ENCODE data around the gene NECTIN1. TPM values are rescaled to one million over a fixed set of nuclear protein-coding genes. Genes with fewer than 3 reads are reported as not detected.
"Not testable (repeated sequence)": the region's sequence is repeated elsewhere in the genome, so short reads cannot be mapped to it uniquely, and the experiment has no call there.

NECTIN1 gene
- total and polyA plus RNA-seq, 4 donors: 9.1 to 68.5 (median 45.3) TPM

- no peak overlapping the region for H3K4me3 ChIP-seq (ENCODE audit: low read depth, low read length)
- H3K27ac ChIP-seq (ENCODE audit: low read depth, low read length): no peak overlapping the region
- H3K9me3 ChIP-seq (ENCODE audit: control insufficient read depth, insufficient read depth, low read length): no peaks in the 10 kb centered on the region
- 38% methylated on average over 2 of the region's 5 CpGs for WGBS (ENCODE audit: insufficient coverage)
- H3K4me1 ChIP-seq (ENCODE audit: control insufficient read depth, insufficient read depth, low read length): peaks cover 6% of the 10 kb centered on the region
- peak in 2 of 6 donors; percentile 50 to 52 for DNase-seq (ENCODE audit: low read depth in 4 of 6, low spot score in 6 of 6)
- no peaks in the 10 kb centered on the region for H3K36me3 ChIP-seq (ENCODE audit: control insufficient read depth, insufficient read depth, low read length)
- no peaks in the 10 kb centered on the region for H3K27me3 ChIP-seq (ENCODE audit: control insufficient read depth, insufficient read depth, low read length)
Observed at GRCh38 chr11:119607726-119608125, 121.3 kb downstream of the NECTIN1 start.

GRCh38 chr11:119605137-119605665 lies 123.8 kb downstream of the NECTIN1 start:
- Histone ChIP-seq H3K4me1 (ENCODE audit: control insufficient read depth, insufficient read depth, low read length) (peaks cover 6% of the 10 kb centered on the region), H3K9me3 (ENCODE audit: control insufficient read depth, insufficient read depth, low read length) (no peaks in the 10 kb centered on the region), H3K36me3 (ENCODE audit: control insufficient read depth, insufficient read depth, low read length) (no peaks in the 10 kb centered on the region), H3K27me3 (ENCODE audit: control insufficient read depth, insufficient read depth, low read length) (no peaks in the 10 kb centered on the region), H3K27ac (ENCODE audit: low read depth, low read length) (no peak overlapping the region), H3K4me3 (ENCODE audit: low read depth, low read length) (no peak overlapping the region)
- WGBS (ENCODE audit: insufficient coverage): 59% methylated on average over 6 of the region's 17 CpGs
- no peak for DNase-seq (ENCODE audit: low read depth in 4 of 6, low spot score in 6 of 6)

- WGBS (ENCODE audit: insufficient coverage): 86% methylated on average over 28 of the region's 28 CpGs
- Histone ChIP-seq H3K27me3 (ENCODE audit: control insufficient read depth, insufficient read depth, low read length) (no peaks in the 10 kb centered on the region), H3K9me3 (ENCODE audit: control insufficient read depth, insufficient read depth, low read length) (no peaks in the 10 kb centered on the region), H3K4me1 (ENCODE audit: control insufficient read depth, insufficient read depth, low read length) (peaks cover 6% of the 10 kb centered on the region), H3K36me3 (ENCODE audit: control insufficient read depth, insufficient read depth, low read length) (no peaks in the 10 kb centered on the region), H3K27ac (ENCODE audit: low read depth, low read length) (no peak overlapping the region), H3K4me3 (ENCODE audit: low read depth, low read length) (no peak overlapping the region)
- DNase-seq (ENCODE audit: low read depth in 4 of 6, low spot score in 6 of 6): no peak
Observed at GRCh38 chr11:119602745-119603373, 126.1 kb downstream of the NECTIN1 start.

GRCh38 chr11:119599864-119600541 lies 129.0 kb downstream of the NECTIN1 start:
- Histone ChIP-seq H3K36me3 (ENCODE audit: control insufficient read depth, insufficient read depth, low read length) (no peaks in the 10 kb centered on the region), H3K4me1 (ENCODE audit: control insufficient read depth, insufficient read depth, low read length) (peaks cover under 1% of the 10 kb centered on the region), H3K27ac (ENCODE audit: low read depth, low read length) (no peak overlapping the region), H3K9me3 (ENCODE audit: control insufficient read depth, insufficient read depth, low read length) (no peaks in the 10 kb centered on the region), H3K27me3 (ENCODE audit: control insufficient read depth, insufficient read depth, low read length) (no peaks in the 10 kb centered on the region), H3K4me3 (ENCODE audit: low read depth, low read length) (no peak overlapping the region)
- WGBS (ENCODE audit: insufficient coverage): 81% methylated on average over 5 of the region's 10 CpGs
- DNase-seq (ENCODE audit: low read depth in 4 of 6, low spot score in 6 of 6): peak in 1 of 6 donors; percentile 41

- 57% methylated on average over 1 of the region's 2 CpGs for WGBS (ENCODE audit: insufficient coverage)
- H3K4me3 ChIP-seq (ENCODE audit: low read depth, low read length); H3K27ac ChIP-seq (ENCODE audit: low read depth, low read length); H3K4me1 ChIP-seq (ENCODE audit: control insufficient read depth, insufficient read depth, low read length); H3K9me3 ChIP-seq (ENCODE audit: control insufficient read depth, insufficient read depth, low read length); H3K27me3 ChIP-seq (ENCODE audit: control insufficient read depth, insufficient read depth, low read length); DNase-seq (ENCODE audit: low read depth in 4 of 6, low spot score in 6 of 6); H3K36me3 ChIP-seq (ENCODE audit: control insufficient read depth, insufficient read depth, low read length): not testable (repeated sequence)
Observed at GRCh38 chr11:119595941-119596340, 133.1 kb downstream of the NECTIN1 start.

- Histone ChIP-seq H3K4me3 (ENCODE audit: low read depth, low read length) (no peak overlapping the region), H3K4me1 (ENCODE audit: control insufficient read depth, insufficient read depth, low read length) (no peaks in the 10 kb centered on the region), H3K9me3 (ENCODE audit: control insufficient read depth, insufficient read depth, low read length) (no peaks in the 10 kb centered on the region), H3K36me3 (ENCODE audit: control insufficient read depth, insufficient read depth, low read length) (no peaks in the 10 kb centered on the region), H3K27ac (ENCODE audit: low read depth, low read length) (no peak overlapping the region), H3K27me3 (ENCODE audit: control insufficient read depth, insufficient read depth, low read length) (no peaks in the 10 kb centered on the region)
- 67% methylated on average over 1 of the region's 4 CpGs for WGBS (ENCODE audit: insufficient coverage)
- no peak for DNase-seq (ENCODE audit: low read depth in 4 of 6, low spot score in 6 of 6)
Observed at GRCh38 chr11:119594639-119595249, 134.3 kb downstream of the NECTIN1 start.

GRCh38 chr11:119593346-119593745 lies 135.7 kb downstream of the NECTIN1 start:
- no peak overlapping the region for H3K4me3 ChIP-seq (ENCODE audit: low read depth, low read length)
- no peaks in the 10 kb centered on the region for H3K36me3 ChIP-seq (ENCODE audit: control insufficient read depth, insufficient read depth, low read length)
- H3K27me3 ChIP-seq (ENCODE audit: control insufficient read depth, insufficient read depth, low read length): no peaks in the 10 kb centered on the region
- H3K9me3 ChIP-seq (ENCODE audit: control insufficient read depth, insufficient read depth, low read length): no peaks in the 10 kb centered on the region
- 89% methylated on average over 1 of the region's 1 CpG for WGBS (ENCODE audit: insufficient coverage)
- H3K27ac ChIP-seq (ENCODE audit: low read depth, low read length): no peak overlapping the region
- H3K4me1 ChIP-seq (ENCODE audit: control insufficient read depth, insufficient read depth, low read length): no peaks in the 10 kb centered on the region
- DNase-seq (ENCODE audit: low read depth in 4 of 6, low spot score in 6 of 6): no peak

GRCh38 chr11:119592642-119593041 lies 136.4 kb downstream of the NECTIN1 start:
- H3K9me3 ChIP-seq (ENCODE audit: control insufficient read depth, insufficient read depth, low read length): no peaks in the 10 kb centered on the region
- H3K36me3 ChIP-seq (ENCODE audit: control insufficient read depth, insufficient read depth, low read length): no peaks in the 10 kb centered on the region
- DNase-seq (ENCODE audit: low read depth in 4 of 6, low spot score in 6 of 6): peak in 1 of 6 donors; percentile 69
- H3K4me1 ChIP-seq (ENCODE audit: control insufficient read depth, insufficient read depth, low read length): no peaks in the 10 kb centered on the region
- 84% methylated on average over 3 of the region's 5 CpGs for WGBS (ENCODE audit: insufficient coverage)
- no peak overlapping the region for H3K27ac ChIP-seq (ENCODE audit: low read depth, low read length)
- H3K27me3 ChIP-seq (ENCODE audit: control insufficient read depth, insufficient read depth, low read length): no peaks in the 10 kb centered on the region
- H3K4me3 ChIP-seq (ENCODE audit: low read depth, low read length): no peak overlapping the region

GRCh38 chr11:119591836-119592310 lies 137.1 kb downstream of the NECTIN1 start:
- peak in 1 of 6 donors; percentile 39 for DNase-seq (ENCODE audit: low read depth in 4 of 6, low spot score in 6 of 6)
- H3K4me1 ChIP-seq (ENCODE audit: control insufficient read depth, insufficient read depth, low read length): no peaks in the 10 kb centered on the region
- H3K9me3 ChIP-seq (ENCODE audit: control insufficient read depth, insufficient read depth, low read length): no peaks in the 10 kb centered on the region
- H3K36me3 ChIP-seq (ENCODE audit: control insufficient read depth, insufficient read depth, low read length): no peaks in the 10 kb centered on the region
- WGBS (ENCODE audit: insufficient coverage): 83% methylated on average over 2 of the region's 5 CpGs
- no peaks in the 10 kb centered on the region for H3K27me3 ChIP-seq (ENCODE audit: control insufficient read depth, insufficient read depth, low read length)
- no peak overlapping the region for H3K27ac ChIP-seq (ENCODE audit: low read depth, low read length)
- no peak overlapping the region for H3K4me3 ChIP-seq (ENCODE audit: low read depth, low read length)

Data from spinal cord (tissue), 10 donors.